ENCODE measurements around the gene MYLK3.

The MYLK3 gene

GRCh38 chr16:46757339-46758050 lies 9.4 kb upstream of the MYLK3 start:
- no peak for DNase-seq

- no peak for DNase-seq
Observed at GRCh38 chr16:46756772-46757171, 8.6 kb upstream of the MYLK3 start.

GRCh38 chr16:46753015-46753414 lies 4.9 kb upstream of the MYLK3 start:
- DNase-seq = no peak

- DNase-seq = no peak
Observed at GRCh38 chr16:46751381-46751780, 3.2 kb upstream of the MYLK3 start.

GRCh38 chr16:46748775-46749705 lies 896 bp upstream of the MYLK3 start:
- no peak for DNase-seq

DNA sequence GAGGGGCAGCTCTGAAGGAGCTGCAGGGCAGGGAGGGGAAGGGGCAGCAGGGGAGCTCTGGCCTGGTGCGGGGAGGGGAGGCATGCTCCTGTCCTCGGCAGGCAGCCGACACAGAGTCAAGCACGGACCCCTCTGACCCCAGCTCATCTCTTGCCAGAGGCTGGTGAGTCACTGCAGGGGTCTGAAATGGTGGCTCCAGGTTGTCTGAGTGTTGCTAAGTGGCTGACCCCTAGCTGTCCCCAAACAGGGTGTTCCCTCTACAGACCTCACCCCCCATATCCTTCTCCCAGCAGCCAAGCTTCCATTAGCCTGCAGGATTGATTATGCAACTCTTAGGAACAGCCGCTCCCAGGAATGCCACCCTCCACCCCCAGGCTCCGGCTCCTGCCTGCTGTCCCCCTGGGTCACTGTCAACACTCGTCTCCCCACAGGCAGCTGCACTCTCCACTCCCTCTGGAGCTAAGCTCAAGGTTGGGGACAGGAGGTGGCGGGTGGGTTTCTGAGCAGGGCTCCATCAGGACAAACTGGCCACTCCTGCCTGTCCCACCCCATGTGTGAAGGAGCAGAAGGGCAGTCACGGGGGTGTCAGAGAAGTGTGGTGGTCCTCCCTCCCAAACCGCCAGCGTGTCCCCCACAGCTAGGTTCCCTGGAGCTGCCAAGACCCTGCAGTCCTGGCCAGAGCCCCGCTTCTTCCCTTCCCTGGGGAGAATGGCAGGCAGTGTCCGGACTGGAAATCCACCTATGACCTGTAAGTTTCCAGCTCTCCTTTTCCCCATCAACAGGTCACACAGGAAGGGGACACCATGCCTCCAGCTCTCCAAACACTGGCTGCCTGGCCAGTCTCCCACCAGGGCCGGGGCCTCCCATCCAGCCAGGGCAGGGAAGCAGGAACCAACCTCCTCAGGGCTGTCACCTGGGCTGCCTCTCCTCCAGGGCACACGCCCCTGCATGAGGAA lies 1.0 kb downstream of the MYLK3 start:
- DNase-seq = no peak

DNA sequence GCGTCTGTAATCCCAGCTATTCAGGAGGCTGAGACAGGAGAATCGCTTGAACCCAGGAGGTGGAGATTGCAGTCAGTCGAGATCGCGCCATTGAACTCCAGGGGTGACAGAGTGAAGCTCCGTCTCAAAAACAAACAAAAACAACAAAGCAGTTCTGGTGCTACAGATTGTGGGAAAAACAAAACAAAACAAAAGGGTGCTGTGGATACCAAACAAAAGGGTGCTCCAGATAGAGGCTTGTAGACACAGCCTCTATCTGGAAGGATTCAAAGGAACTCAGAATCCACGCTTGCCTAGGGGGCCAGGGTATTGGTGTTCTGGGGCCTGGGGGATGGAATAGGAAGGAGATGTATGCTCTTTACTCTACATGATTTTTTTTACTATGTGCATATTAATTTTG lies 2.5 kb downstream of the MYLK3 start:
- no peak for DNase-seq

GRCh38 chr16:46743232-46743719 lies 4.9 kb downstream of the MYLK3 start:
- no peak for DNase-seq

- no peak for DNase-seq
Observed at GRCh38 chr16:46739934-46740333, 8.2 kb downstream of the MYLK3 start.

GRCh38 chr16:46737621-46738214 lies 10.4 kb downstream of the MYLK3 start:
- DNase-seq = no peak

DNA sequence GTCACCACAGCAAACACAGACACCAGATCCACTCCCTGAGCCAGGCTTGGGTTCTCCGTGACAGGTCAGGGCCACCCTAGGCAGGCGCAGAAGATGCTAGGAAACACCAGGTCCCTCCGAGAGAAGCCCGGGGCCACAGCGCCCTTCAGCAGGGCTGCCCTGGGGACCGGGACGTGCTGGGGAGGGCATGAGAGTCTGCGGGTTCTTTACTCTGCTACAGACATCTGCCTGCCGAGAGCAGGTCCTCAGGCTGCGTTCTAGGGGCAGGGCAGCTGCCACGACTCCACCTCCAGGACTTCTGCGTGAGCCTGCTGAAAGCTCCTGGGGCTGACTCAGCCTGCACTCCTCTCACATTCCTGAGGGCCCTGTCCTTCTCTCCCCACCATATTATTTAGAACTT lies 11.4 kb downstream of the MYLK3 start:
- no peak for DNase-seq

GRCh38 chr16:46733319-46733830 lies 14.8 kb downstream of the MYLK3 start:
- no peak for DNase-seq

- no peak for DNase-seq
Observed at GRCh38 chr16:46732561-46732960, 15.6 kb downstream of the MYLK3 start.

- DNase-seq = no peak
Observed at GRCh38 chr16:46731691-46732555, 16.2 kb downstream of the MYLK3 start.

DNA sequence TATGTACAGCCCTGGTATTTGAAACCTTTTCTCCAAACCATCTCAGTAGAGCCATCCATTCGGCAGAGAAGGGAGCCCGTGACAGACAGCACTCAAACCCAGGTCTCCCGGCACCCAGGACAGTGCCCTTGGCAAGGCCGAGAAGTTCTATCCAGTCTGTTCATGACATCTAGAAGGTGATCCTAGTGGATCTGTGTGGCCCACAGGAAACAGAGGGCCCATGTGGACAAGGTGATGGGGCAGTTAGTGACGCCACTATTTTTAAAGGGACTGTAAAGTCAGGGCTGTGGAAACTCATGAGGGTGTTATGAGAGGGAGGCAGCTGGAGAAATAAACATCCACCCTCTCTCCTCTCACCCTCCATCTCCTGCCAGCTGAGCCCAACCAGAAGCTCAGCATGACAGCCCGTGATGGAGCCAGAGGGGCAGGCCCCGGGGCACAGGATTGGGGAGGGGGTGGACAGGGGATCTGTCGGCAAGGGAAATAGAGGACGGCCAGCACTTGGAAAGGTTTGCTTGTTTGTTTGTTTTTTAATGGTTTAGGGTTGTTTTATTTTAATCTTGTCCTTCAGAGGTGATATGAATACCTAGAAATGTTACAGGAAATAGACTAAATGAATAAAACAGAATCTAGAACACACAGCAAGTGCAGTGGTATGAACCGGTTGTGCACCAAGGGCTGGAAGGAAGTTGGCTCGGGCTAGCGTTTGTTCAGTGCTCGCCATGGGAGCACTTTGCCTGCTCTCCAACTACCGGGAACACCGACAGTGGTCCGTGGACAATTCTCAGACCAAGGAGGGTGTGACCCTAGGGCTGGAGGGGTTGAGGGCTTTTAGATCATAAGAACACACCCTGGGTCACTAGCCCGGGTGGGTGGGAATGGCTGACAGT lies 17.1 kb downstream of the MYLK3 start:
- no peak for DNase-seq

DNA sequence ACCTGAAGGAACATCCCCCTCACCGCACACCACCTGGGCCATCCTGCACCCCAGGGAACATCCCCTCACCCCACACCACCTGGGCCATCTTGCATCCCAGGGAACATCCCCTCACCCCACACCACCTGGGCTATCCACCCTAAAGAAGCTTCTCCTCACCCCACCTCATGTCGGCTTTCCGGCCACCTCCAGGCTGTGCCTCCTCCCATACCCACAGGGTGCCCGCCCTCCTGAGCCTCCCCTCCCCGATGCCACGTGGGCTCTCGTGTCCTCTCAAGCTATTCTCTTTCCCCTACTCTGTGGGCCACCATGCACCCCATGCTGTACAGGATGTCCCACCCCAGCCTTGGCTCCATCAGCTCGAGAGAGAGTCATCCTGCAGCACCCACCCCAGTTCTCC lies 18.0 kb downstream of the MYLK3 start:
- no peak for DNase-seq

- DNase-seq = no peak
Observed at GRCh38 chr16:46729326-46729995, 18.7 kb downstream of the MYLK3 start.

DNA sequence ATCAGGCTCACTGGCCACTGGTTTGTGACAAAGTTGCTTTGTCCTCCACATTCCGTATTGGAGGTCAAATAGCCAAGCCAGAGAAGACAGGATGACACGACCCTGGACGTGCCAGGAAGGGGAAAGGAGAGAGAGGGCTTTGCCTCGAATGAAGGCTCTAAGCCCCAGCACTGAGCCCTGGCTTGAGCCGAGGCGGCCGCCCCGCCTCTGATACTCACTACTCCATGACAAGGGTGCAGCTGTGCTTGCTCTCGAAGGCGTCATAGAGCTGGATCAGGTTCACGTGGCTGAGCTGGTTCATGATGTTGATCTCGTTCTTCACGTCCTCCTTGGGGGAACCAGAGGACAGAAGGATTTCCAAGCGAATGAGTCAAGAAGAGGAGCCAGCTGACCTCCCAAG lies 19.3 kb downstream of the MYLK3 start:
- no peak for DNase-seq

DNA sequence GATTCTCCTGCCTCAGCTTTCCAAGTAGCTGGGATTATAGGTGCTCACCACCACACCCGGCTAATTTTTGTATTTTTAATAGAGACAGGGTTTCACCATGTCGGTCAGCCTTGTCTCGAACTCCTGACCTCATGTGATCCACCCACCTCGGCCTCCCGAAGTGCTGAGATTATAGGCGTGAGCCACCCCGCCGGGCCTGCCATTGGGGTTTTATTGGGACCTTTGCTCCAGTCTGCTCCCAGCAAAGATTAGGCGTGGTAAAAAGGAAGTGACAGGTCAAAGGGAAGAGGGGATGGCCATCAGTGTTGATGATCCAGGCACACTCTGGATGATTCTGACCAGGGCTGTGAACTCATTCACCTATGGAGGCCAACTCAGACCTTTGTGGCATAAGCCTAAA lies 20.5 kb downstream of the MYLK3 start:
- no peak for DNase-seq

DNA sequence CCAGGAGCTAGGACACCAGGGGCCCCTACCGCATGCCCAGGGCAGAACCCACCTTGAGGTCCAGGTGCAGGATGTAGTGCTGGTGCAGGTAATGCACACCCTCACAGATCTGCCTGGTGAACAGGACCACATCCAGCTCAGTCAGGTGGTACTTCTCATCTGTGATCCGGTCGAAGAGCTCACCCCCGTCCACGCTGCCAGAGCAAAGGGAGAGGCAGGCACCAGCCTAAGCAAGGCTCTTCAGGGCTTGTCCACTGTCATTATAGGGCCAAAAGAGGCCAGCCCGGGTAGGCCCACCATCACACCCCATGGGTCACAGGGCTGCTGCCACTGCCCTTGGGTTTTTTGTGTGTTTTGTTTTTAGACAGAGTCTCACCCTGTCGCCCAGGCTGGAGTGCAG lies 21.0 kb downstream of the MYLK3 start:
- no peak for DNase-seq
